C4-2B (cell line): ENCODE data around the gene FGF1.

ENCODE experiments used
- H3K27ac ChIP-seq: fragments of 450-650 bp; 2 replicates; pipeline ENCODE4 v1.5.1; 2017
- ZFX ChIP-seq: fragments of 450-650 bp; IDR thresholded peaks from 2 replicates; pipeline ENCODE4 v1.6.1; 2017
- TF ChIP-seq, protein P1 (sequence below): fragments of 450-650 bp; conservative IDR thresholded peaks from 2 replicates; pipeline ENCODE4 v1.5.1; 2017; ENCODE audit warnings: mild to moderate bottlenecking

Gene FGF1

DNA sequence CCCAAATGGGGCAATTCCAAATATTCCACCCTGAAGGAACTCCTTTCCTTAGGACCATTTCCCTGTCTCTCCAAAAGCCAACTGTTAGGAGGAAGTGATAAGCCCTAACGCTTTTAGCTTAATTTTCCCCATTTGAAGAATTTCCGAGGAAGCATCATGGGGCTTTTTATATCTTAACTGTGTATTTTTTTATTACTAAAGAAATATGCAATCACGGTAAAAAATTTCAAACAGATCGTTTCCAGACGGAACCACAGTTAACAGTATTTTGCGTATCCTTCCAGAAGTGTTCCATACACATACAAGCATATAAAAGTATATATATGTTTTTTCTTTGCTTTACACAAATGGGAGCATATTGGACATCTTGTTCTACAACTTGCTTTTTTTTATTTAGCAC lies 133.8 kb downstream of the FGF1 start:
- H3K27ac ChIP-seq: no peak overlapping the region
- TF ChIP-seq, protein P1, sequence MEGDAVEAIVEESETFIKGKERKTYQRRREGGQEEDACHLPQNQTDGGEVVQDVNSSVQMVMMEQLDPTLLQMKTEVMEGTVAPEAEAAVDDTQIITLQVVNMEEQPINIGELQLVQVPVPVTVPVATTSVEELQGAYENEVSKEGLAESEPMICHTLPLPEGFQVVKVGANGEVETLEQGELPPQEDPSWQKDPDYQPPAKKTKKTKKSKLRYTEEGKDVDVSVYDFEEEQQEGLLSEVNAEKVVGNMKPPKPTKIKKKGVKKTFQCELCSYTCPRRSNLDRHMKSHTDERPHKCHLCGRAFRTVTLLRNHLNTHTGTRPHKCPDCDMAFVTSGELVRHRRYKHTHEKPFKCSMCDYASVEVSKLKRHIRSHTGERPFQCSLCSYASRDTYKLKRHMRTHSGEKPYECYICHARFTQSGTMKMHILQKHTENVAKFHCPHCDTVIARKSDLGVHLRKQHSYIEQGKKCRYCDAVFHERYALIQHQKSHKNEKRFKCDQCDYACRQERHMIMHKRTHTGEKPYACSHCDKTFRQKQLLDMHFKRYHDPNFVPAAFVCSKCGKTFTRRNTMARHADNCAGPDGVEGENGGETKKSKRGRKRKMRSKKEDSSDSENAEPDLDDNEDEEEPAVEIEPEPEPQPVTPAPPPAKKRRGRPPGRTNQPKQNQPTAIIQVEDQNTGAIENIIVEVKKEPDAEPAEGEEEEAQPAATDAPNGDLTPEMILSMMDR: no peak
- no peak for TF ChIP-seq ZFX

- no peak overlapping the region for H3K27ac ChIP-seq
- TF ChIP-seq, protein P1: no peak
- TF ChIP-seq ZFX: no peak
Measured at GRCh38 chr5:142551338-142552067, 134.4 kb downstream of the FGF1 start.

DNA sequence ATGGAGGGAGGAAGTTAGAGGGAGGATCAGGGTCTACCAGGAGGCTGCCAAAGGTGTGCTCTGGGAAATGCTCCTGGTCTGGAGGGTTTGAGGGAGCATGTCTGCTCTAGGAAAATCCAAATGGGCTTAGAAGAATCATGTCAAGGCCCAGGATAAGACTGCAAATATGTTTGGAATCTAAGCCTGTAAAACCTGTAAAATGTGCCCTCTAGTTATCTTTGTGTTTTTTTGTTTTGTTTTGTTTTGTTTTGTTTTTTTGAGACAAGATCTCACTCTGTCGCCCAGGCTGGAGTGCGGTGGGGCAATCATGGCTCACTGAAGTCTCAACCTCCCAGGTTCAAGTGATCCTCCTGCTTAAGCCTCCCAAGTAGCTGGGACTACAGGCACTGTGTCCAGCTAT lies 135.4 kb downstream of the FGF1 start:
- H3K27ac ChIP-seq: no peak overlapping the region
- TF ChIP-seq, protein P1: no peak
- TF ChIP-seq ZFX: no peak

DNA sequence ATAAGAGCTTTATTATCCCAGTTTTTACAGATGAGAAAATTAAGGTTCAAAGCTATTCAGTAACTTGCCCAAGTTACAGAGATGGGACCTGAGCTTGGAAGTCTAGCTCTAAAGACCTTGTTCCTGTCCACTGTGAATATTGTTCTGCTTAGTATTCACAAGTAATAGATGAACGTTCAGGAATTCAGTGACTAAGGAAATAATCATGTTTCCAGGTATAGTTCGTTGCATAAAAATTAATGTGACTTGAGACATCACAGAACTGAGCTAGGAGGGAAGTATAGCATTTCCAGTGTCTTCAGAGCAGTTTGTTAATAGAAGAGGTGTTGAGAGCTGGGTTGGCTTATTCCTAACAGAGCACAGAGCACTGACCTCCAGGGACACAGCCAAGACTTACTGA lies 136.1 kb downstream of the FGF1 start:
- no peak overlapping the region for H3K27ac ChIP-seq
- TF ChIP-seq, protein P1: no peak
- TF ChIP-seq ZFX: no peak

GRCh38 chr5:142548739-142549275 lies 137.1 kb downstream of the FGF1 start:
- no peak overlapping the region for H3K27ac ChIP-seq
- TF ChIP-seq, protein P1: peak; percentile 97
- no peak for TF ChIP-seq ZFX

DNA sequence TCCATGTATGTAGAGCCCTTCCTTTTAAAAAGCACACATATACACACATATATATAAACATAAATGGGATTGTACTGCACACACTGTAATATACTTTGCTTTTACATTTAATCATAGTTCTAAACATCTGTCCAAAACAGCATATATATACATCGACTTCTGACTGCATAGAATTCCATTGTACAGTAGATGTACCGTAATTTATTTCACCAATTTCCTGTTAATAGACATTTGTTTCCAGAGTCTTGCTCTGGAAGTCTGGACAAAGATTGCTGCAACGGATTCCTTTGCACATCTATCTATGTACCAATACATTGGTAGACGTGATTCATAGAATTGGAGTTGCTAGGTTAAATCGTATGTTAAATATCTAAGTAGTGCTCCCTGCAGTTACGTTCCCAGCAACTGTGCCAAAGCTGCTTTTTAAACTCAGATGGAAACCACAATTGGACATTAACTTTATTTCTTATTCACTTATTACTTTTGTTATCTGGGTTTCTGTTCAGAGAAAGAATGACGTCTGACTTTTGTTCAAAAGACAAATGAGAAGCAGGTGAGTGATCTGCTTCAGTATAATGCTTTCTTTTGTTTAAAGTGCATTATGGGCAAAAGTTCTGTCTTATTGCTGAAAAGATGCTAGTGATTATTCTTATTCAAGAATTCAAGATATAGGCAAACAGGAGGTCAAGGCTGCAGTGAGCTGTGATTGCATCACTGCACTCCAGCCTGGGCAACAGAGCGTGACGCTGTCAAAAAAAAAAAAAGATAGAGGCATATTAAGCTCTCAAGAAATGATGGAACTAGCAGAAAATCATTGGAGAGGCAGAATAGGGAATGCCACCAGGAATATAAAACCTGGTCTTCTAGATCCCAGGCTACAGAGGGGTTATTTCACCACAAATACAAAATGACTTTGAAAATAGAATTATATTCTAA lies 138.2 kb downstream of the FGF1 start:
- H3K27ac ChIP-seq: no peak overlapping the region
- TF ChIP-seq, protein P1: no peak
- no peak for TF ChIP-seq ZFX
